NCI-H1092 (cell line): Measurements from ENCODE around the gene ELOF1.
A peak's percentile ranks its signal among the peaks of the same experiment; 100 is the strongest.

Source experiments
- DNase-seq: peaks from one replicate; lab custom pipeline; 2025; lab: John Stamatoyannopoulos, UW

Gene ELOF1

GRCh38 chr19:11535792-11536595, 23.0 kb downstream of the ELOF1 start:
- peak; percentile 69 for DNase-seq

GRCh38 chr19:11534948-11535347, 24.1 kb downstream of the ELOF1 start:
- no peak for DNase-seq

DNA sequence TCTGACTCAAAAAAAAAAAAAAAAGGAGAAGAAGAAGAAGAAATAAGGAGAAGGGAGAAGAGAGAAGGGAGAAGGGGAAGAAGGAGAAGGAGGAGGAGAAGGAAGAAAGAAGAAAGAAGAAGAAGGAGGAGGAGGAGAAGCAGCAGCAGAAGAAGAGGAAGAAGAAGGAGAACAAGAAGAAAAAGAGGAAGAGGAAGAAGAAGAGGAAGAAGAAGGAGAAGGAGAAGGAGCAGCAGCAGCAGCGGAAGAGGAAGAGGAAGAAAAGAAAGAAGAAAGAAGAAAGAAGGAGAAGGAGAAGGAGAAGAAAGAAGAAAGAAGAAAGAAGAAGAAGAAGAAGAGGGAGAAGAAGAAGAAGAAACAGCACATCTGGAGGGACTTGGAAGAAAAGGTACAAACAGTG, 24.5 kb downstream of the ELOF1 start:
- DNase-seq, result no peak

DNA sequence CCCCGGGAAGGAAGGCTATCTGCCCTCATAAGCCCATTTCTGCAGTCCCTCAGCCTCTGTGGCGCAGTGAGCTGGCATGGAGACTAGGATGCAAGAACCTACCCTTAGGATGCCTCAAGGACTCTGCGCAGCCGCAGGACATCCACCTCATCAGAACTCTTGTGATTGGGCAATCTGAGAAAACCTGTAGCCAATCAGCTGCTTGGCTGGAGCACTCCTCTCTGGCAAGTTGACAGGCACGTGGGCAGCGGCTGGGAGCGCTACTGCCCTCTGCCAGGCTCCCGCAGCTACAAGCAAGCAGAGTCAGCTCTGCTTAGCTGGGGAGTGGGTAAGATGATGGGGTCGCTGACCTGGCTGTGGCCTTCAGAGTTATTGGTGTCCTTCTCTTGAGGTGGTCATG, 28.6 kb downstream of the ELOF1 start:
- peak; percentile 94 for DNase-seq

- DNase-seq, result peak; percentile 95
Observed at GRCh38 chr19:11528551-11529341, 30.3 kb downstream of the ELOF1 start, which contains the start of gene ECSIT. TSS of gene ECSIT (minus strand) at chr19:11529134. CDS start at chr19:11519170, 9,964 bp downstream.

- DNase-seq, result no peak
Observed at GRCh38 chr19:11519138-11519537, 39.9 kb downstream of the ELOF1 start.

DNA sequence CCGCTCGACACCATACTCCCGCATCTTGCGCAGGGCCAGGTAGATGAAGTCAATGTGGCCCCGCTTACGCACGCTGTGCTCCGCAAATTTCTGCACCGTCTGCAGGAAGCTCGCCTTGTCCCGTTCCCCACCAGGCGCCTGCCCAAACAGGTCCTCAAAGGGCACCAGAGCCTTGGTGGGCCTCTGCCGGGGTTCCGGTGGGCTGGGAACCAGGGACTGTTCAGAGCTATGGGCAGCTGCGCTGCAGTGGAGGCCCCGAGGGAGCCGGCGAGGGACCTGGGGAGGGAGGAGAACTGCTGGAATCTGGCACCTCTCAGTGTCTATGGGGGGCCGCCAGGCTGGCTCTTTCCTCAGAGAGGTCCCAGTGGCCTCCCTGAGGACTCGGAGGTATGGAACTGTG, 45.1 kb downstream of the ELOF1 start:
- DNase-seq, result no peak

DNA sequence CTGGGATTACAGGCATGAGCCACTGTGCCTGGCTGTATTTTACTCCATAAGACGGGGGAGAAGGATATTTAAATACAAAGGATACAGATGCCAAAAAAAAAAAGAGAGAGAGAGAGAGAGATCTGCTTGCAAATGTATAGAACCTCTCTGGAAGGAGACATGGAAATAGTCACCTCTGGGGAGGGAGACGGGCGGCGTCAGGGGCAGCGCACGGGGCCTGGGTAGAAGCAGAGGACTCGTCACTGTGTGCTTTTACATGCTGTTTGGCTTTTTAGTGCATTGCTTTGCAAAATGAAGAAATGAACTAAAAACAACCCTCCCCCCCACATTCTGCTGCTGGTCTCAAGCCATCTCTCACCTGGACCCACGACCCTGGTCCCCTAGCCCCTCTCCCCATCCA, 48.6 kb downstream of the ELOF1 start:
- DNase-seq, result no peak

GRCh38 chr19:11507370-11508078, 51.5 kb downstream of the ELOF1 start:
- DNase-seq, result no peak

DNA sequence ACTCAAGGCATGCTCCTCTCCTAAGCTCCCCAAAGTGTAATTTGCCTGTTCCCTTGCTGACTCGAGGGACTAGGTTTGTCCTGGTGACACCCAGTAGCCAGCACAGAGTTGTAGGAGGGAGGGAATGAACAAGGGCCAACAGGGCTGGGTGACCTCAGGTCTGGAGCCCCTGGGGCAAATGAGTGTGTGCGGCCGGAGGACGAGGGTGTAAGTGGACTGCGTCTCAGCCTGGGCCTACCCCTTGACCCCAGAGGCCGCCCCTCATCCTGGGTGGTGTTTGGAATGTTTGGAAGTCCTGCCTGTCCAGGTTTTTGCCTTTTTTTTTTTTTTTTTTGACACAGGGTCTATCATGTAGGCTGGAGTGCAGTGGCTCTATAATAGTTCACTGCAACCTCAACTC, 52.1 kb downstream of the ELOF1 start:
- no peak for DNase-seq

DNA sequence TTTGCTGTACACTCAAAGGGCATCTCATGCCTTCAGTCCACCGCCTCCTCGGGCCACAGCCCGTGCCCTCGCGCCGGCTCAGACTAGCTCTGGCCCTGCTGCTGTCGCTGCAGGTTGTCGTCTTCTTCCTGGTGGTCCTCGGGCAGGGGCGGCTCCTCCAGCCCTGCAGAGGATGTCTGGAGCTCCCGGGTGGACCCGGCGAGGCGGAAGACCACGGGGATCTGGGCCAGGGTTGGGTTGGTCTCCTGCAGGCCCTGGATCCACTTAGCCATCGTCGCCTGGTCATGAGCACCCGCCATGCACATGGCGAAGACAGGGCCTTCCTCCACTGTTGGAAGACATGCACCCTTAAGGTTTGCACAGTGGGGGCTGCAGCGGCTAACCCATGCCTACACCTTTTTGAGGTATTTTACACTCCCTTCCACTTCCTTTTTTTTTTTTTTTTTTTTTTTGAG, 52.9 kb downstream of the ELOF1 start:
- no peak for DNase-seq

- DNase-seq, result peak; percentile 95
Observed at GRCh38 chr19:11505504-11506100, 53.4 kb downstream of the ELOF1 start, which contains the start of gene ZNF653. TSS of gene ZNF653 (minus strand) at chr19:11505839. CDS start at chr19:11505786, 53 bp downstream.

GRCh38 chr19:11505032-11505503, 54.0 kb downstream of the ELOF1 start:
- peak; percentile 92 for DNase-seq

DNA sequence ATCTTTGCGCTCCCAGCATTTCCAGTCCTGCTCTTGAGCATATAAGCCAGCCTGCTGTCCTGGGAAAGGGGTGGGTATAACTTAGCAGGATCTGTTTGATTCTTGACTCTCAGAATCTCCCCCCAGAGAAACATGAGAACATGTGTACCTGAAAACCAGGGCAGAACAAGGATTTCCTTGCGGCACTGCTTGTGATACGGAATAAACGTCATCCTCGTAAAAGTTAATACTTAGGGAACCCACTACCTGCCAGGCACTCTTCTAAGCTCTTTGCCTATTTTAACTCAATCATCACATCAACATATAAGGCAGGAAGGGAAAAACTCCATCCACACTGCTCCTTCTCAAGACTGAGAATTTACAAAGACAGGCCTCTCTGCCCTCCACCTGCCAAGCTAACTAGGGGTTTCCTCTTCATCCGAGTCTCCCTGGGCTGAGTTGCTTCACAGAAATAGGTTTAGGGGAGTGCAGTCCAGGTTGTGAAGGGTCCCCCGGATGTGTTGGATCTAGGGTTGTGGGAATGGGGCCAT, 54.5 kb downstream of the ELOF1 start:
- no peak for DNase-seq
